ENCODE results near the gene NCOR2.

Gene NCOR2

GRCh38 chr12:124534776-124535740, 32.4 kb downstream of the NCOR2 start:
- Histone ChIP-seq H3K4me1 (ENCODE audit: control insufficient read depth, insufficient read depth, low read length) (peaks cover 36% of the 10 kb centered on the region), H3K27ac (ENCODE audit: insufficient read depth, low read depth, low read length, poor library complexity, severe bottlenecking) (no peak overlapping the region)
- WGBS, 2 experiments, result 89 to 90% methylated on average over 24 of the region's 24 CpGs

GRCh38 chr12:124533456-124533855, 34.0 kb downstream of the NCOR2 start:
- H3K36me3 ChIP-seq (ENCODE audit: control insufficient read depth, insufficient read depth, low read length), result no peaks in the 10 kb centered on the region
- no peak overlapping the region for H3K4me3 ChIP-seq (ENCODE audit: insufficient read depth, low read depth, low read length)
- no peaks in the 10 kb centered on the region for H3K9me3 ChIP-seq (ENCODE audit: control insufficient read depth, low read length)
- 92 to 94% methylated on average over 13 of the region's 13 CpGs for WGBS, 2 experiments
- peaks cover 26% of the 10 kb centered on the region for H3K4me1 ChIP-seq (ENCODE audit: control insufficient read depth, insufficient read depth, low read length)
- no peak overlapping the region for H3K27ac ChIP-seq (ENCODE audit: insufficient read depth, low read depth, low read length, poor library complexity, severe bottlenecking)
- no peaks in the 10 kb centered on the region for H3K27me3 ChIP-seq (ENCODE audit: control insufficient read depth, insufficient read depth, low read length, poor library complexity, severe bottlenecking)

More at GRCh38 chr12:124534776-124535740, 32.4 kb downstream of the NCOR2 start:
- Histone ChIP-seq H3K36me3 (ENCODE audit: control insufficient read depth, insufficient read depth, low read length) (no peaks in the 10 kb centered on the region), H3K9me3 (ENCODE audit: control insufficient read depth, low read length) (no peaks in the 10 kb centered on the region), H3K27me3 (ENCODE audit: control insufficient read depth, insufficient read depth, low read length, poor library complexity, severe bottlenecking) (no peaks in the 10 kb centered on the region), H3K4me3 (ENCODE audit: insufficient read depth, low read depth, low read length) (no peak overlapping the region)

- peak overlapping the region; percentile 6 for H3K27ac ChIP-seq (ENCODE audit: insufficient read depth, low read depth, low read length, poor library complexity, severe bottlenecking)
- no peaks in the 10 kb centered on the region for H3K27me3 ChIP-seq (ENCODE audit: control insufficient read depth, insufficient read depth, low read length, poor library complexity, severe bottlenecking)
- 41 to 42% methylated on average over 5 of the region's 5 CpGs for WGBS, 2 experiments
- no peak overlapping the region for H3K4me3 ChIP-seq (ENCODE audit: insufficient read depth, low read depth, low read length)
- H3K36me3 ChIP-seq (ENCODE audit: control insufficient read depth, insufficient read depth, low read length), result no peaks in the 10 kb centered on the region
- no peaks in the 10 kb centered on the region for H3K9me3 ChIP-seq (ENCODE audit: control insufficient read depth, low read length)
- H3K4me1 ChIP-seq (ENCODE audit: control insufficient read depth, insufficient read depth, low read length), result peaks cover 23% of the 10 kb centered on the region
Measured at GRCh38 chr12:124532967-124533366, 34.4 kb downstream of the NCOR2 start.

GRCh38 chr12:124532331-124532750, 35.1 kb downstream of the NCOR2 start:
- peaks cover 23% of the 10 kb centered on the region for H3K4me1 ChIP-seq (ENCODE audit: control insufficient read depth, insufficient read depth, low read length)
- WGBS, 2 experiments, result 15 to 25% methylated on average over 14 of the region's 14 CpGs
- H3K27ac ChIP-seq (ENCODE audit: insufficient read depth, low read depth, low read length, poor library complexity, severe bottlenecking), result peak overlapping the region; percentile 6
- H3K4me3 ChIP-seq (ENCODE audit: insufficient read depth, low read depth, low read length), result no peak overlapping the region
- H3K9me3 ChIP-seq (ENCODE audit: control insufficient read depth, low read length), result no peaks in the 10 kb centered on the region
- no peaks in the 10 kb centered on the region for H3K36me3 ChIP-seq (ENCODE audit: control insufficient read depth, insufficient read depth, low read length)
- no peaks in the 10 kb centered on the region for H3K27me3 ChIP-seq (ENCODE audit: control insufficient read depth, insufficient read depth, low read length, poor library complexity, severe bottlenecking)

GRCh38 chr12:124531906-124532305, 35.5 kb downstream of the NCOR2 start:
- no peaks in the 10 kb centered on the region for H3K9me3 ChIP-seq (ENCODE audit: control insufficient read depth, low read length)
- H3K27ac ChIP-seq (ENCODE audit: insufficient read depth, low read depth, low read length, poor library complexity, severe bottlenecking), result peak overlapping the region; percentile 6
- 90 to 92% methylated on average over 11 of the region's 11 CpGs for WGBS, 2 experiments
- no peaks in the 10 kb centered on the region for H3K27me3 ChIP-seq (ENCODE audit: control insufficient read depth, insufficient read depth, low read length, poor library complexity, severe bottlenecking)
- no peak overlapping the region for H3K4me3 ChIP-seq (ENCODE audit: insufficient read depth, low read depth, low read length)
- H3K36me3 ChIP-seq (ENCODE audit: control insufficient read depth, insufficient read depth, low read length), result no peaks in the 10 kb centered on the region
- peaks cover 23% of the 10 kb centered on the region for H3K4me1 ChIP-seq (ENCODE audit: control insufficient read depth, insufficient read depth, low read length)

GRCh38 chr12:124531281-124531745, 36.1 kb downstream of the NCOR2 start:
- no peak overlapping the region for H3K4me3 ChIP-seq (ENCODE audit: insufficient read depth, low read depth, low read length)
- 50 to 61% methylated on average over 14 of the region's 14 CpGs for WGBS, 2 experiments

GRCh38 chr12:124530637-124531263, 36.7 kb downstream of the NCOR2 start:
- WGBS, 2 experiments, result 83 to 86% methylated on average over 9 of the region's 9 CpGs
- H3K4me1 ChIP-seq (ENCODE audit: control insufficient read depth, insufficient read depth, low read length), result peaks cover 23% of the 10 kb centered on the region
- H3K27ac ChIP-seq (ENCODE audit: insufficient read depth, low read depth, low read length, poor library complexity, severe bottlenecking), result no peak overlapping the region
- no peak overlapping the region for H3K4me3 ChIP-seq (ENCODE audit: insufficient read depth, low read depth, low read length)
- no peaks in the 10 kb centered on the region for H3K9me3 ChIP-seq (ENCODE audit: control insufficient read depth, low read length)
- no peaks in the 10 kb centered on the region for H3K36me3 ChIP-seq (ENCODE audit: control insufficient read depth, insufficient read depth, low read length)
- H3K27me3 ChIP-seq (ENCODE audit: control insufficient read depth, insufficient read depth, low read length, poor library complexity, severe bottlenecking), result no peaks in the 10 kb centered on the region

More at GRCh38 chr12:124531281-124531745, 36.1 kb downstream of the NCOR2 start:
- no peak overlapping the region for H3K27ac ChIP-seq (ENCODE audit: insufficient read depth, low read depth, low read length, poor library complexity, severe bottlenecking)
- H3K9me3 ChIP-seq (ENCODE audit: control insufficient read depth, low read length), result no peaks in the 10 kb centered on the region
- H3K4me1 ChIP-seq (ENCODE audit: control insufficient read depth, insufficient read depth, low read length), result peaks cover 23% of the 10 kb centered on the region
- no peaks in the 10 kb centered on the region for H3K27me3 ChIP-seq (ENCODE audit: control insufficient read depth, insufficient read depth, low read length, poor library complexity, severe bottlenecking)
- no peaks in the 10 kb centered on the region for H3K36me3 ChIP-seq (ENCODE audit: control insufficient read depth, insufficient read depth, low read length)

GRCh38 chr12:124529565-124530276, 37.7 kb downstream of the NCOR2 start:
- 96 to 98% methylated on average over 6 of the region's 6 CpGs for WGBS, 2 experiments
- no peak overlapping the region for H3K27ac ChIP-seq (ENCODE audit: insufficient read depth, low read depth, low read length, poor library complexity, severe bottlenecking)
- H3K4me1 ChIP-seq (ENCODE audit: control insufficient read depth, insufficient read depth, low read length), result peaks cover 23% of the 10 kb centered on the region
- no peaks in the 10 kb centered on the region for H3K9me3 ChIP-seq (ENCODE audit: control insufficient read depth, low read length)
- H3K4me3 ChIP-seq (ENCODE audit: insufficient read depth, low read depth, low read length), result no peak overlapping the region
- no peaks in the 10 kb centered on the region for H3K36me3 ChIP-seq (ENCODE audit: control insufficient read depth, insufficient read depth, low read length)
- H3K27me3 ChIP-seq (ENCODE audit: control insufficient read depth, insufficient read depth, low read length, poor library complexity, severe bottlenecking), result no peaks in the 10 kb centered on the region

GRCh38 chr12:124527861-124528561, 39.4 kb downstream of the NCOR2 start:
- no peaks in the 10 kb centered on the region for H3K36me3 ChIP-seq (ENCODE audit: control insufficient read depth, insufficient read depth, low read length)
- 86 to 87% methylated on average over 20 of the region's 20 CpGs for WGBS, 2 experiments
- peaks cover 19% of the 10 kb centered on the region for H3K4me1 ChIP-seq (ENCODE audit: control insufficient read depth, insufficient read depth, low read length)
- H3K9me3 ChIP-seq (ENCODE audit: control insufficient read depth, low read length), result no peaks in the 10 kb centered on the region
- no peak overlapping the region for H3K27ac ChIP-seq (ENCODE audit: insufficient read depth, low read depth, low read length, poor library complexity, severe bottlenecking)
- no peaks in the 10 kb centered on the region for H3K27me3 ChIP-seq (ENCODE audit: control insufficient read depth, insufficient read depth, low read length, poor library complexity, severe bottlenecking)
- no peak overlapping the region for H3K4me3 ChIP-seq (ENCODE audit: insufficient read depth, low read depth, low read length)

All from ectodermal cell (in vitro differentiated cells).